Measurements from ENCODE around the gene LRRK1.

Gene LRRK1

DNA sequence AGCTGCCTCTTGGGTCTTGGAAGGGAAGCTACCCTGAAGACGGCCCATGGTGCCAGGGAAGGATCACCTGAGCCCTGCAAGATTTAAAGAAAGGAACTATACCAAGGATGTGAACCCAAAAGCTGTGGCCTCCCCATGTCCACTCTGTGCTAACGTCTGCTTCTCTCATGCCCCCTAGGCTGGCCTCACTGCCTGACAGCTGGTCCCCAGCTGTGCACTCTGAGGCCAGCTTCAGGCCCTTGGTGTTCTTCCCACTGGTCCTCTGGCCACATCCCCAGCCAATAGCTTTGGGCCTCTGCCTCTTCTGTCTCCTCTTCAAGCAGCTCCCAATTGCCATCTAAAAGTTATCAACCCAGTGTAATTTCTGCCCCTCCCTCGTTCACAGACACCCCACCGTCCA lies 5.2 kb upstream of the LRRK1 start:
- DNase-seq = no peak

DNA sequence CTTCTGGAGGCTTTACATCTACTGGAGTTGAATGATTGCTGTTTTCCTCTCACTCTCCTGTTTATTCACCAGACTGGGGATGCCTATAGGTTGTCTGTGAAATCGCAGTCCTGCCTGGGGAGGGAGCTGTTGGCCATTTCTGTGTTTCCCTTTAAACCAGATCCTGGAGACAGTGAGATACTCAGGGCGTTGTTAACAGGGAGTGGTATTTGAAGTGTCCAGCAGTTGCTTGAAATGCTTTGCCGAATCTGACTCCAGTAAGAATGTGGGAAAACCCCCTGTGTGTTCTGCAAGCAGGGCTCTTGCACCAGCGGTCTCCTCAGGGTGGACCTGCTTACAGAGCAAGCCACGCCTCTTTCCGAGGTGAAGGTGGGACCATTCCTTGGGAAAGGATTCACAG lies 4.3 kb upstream of the LRRK1 start:
- no peak for DNase-seq

DNA sequence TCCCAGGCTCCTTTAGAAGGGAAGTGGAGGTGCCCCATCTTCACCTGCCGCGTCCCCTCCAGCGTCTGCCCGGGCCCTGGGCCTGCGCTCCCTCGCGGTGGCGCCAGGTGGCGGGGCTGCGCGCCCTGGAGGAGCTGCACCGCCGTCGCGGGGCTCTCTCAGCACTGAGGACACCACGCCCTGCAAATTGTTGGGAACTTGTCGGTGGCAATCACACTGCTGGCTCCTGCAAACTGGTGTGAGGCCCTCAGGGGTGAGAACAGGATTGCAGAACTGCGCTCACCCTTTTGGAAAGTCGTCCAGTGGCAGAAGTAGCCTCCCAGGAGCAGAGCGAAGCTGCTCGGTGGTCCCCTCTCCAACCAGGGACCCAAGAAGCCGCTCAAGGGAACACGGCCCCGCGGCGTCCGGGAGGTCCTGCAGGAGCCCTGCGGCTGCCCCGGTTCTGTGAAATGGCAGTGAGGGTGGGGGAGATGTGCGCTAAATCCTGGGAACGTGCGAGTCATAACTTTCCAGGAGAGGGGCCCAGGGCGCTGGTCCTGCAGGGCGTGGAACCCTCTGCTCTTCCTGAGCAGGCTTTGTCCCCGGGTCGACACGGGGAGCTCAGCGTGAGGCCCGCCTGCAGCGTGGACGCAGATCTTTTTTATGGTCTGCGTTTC lies 995 bp upstream of the LRRK1 start:
- peak; percentile 34 for DNase-seq

DNA sequence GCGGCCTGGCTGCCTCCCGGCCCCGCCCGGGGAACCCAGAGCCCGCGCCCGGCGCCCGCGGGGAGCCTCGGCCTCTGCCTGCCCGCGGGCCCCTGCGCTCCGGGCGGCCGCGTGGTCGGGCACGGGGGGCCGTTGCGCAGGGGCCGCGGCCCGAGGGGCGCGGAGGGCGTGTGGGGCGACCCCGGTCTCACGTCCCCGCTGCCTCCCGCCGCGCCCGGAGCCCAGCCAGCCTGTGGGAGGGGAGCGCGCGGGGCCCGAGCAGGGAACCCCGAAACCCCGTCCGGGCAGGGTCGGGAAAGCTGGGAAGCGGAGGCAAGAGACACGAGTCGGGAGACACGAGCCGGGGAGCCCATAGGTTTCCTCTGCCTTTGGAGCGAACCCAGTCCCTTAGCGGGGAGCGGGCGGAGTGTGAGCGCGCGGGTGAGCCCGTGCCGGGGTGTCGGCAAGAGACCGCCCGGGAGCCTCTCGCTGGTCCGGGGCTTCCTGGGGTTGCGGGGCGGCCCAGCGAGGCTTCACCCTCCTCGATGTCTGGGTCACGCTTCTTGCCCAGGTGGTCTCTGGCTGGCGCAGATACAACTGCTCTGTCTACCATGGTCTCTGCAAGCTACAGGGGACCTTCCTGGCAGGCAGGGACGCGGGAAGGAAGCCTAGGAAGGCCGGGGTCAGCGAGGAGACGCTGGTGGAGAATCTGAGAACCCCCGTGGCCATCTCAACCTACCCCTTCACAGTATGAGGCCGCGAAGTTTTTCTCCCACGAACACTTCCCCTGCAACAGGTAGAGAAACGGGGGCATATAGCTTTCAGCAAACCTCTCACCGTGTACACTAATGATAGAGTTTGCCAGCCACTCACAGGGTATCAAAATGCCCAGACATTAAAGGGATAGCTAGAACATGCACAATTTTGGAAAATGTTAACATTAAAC lies 586 bp downstream of the LRRK1 start:
- DNase-seq = no peak

DNA sequence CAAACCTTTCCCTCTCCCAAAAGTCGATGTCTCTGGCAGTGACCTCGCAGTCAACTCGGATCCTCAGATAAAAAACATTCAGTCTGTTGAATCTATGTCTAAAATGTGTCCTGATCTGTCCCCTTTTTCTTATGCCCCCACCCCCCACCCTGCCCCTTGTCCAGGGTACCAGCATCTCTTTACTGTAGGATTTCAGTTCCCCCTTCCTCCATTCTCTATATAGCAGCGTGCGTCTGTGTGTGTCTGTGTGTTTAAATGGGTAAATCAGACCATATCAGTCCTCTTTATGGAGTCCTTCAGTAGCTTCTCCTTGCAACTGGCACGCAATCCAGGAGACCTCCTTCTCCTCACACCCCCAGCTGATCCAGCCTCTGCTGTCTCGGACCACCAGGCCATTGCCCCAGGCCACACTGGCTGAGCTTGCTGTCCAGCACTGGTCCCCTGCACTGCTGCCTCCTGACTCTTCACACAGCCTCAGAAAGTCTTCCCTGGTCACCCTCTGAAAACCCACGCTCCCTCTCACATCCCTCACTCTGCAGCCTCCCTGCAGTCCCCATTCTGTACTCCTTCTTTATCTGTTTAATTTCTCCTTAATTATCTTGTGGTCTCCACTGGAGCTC lies 1.5 kb downstream of the LRRK1 start:
- DNase-seq = no peak

GRCh38 chr15:100922192-100923040 lies 3.3 kb downstream of the LRRK1 start:
- DNase-seq = no peak

- DNase-seq = no peak
These were observed 3.9 kb downstream of the LRRK1 start for GRCh38 chr15:100923076-100923475.

- no peak for DNase-seq
These were observed 4.7 kb downstream of the LRRK1 start for GRCh38 chr15:100923902-100924301.

DNA sequence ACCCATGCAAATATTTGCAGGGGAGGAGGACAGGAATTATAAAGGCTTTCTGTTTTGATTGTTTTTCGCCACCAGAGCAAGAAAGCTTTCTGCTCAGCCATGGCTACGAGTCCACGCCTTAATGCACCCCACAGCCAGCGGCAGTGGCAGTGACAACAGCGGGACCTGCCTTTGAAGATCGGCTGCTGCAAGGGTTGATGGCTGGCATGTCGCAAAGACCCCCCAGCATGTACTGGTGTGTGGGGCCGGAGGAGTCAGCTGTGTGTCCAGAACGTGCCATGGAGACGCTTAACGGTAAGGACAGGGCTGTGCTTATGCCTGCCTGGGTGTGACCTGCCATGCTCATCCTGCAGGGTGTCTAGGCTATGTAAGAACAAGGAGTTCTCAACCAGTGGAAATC lies 5.3 kb downstream of the LRRK1 start:
- DNase-seq = no peak

- no peak for DNase-seq
These were observed 6.3 kb downstream of the LRRK1 start for GRCh38 chr15:100925480-100925879.

- no peak for DNase-seq
These were observed 7.1 kb downstream of the LRRK1 start for GRCh38 chr15:100926258-100926657.

DNA sequence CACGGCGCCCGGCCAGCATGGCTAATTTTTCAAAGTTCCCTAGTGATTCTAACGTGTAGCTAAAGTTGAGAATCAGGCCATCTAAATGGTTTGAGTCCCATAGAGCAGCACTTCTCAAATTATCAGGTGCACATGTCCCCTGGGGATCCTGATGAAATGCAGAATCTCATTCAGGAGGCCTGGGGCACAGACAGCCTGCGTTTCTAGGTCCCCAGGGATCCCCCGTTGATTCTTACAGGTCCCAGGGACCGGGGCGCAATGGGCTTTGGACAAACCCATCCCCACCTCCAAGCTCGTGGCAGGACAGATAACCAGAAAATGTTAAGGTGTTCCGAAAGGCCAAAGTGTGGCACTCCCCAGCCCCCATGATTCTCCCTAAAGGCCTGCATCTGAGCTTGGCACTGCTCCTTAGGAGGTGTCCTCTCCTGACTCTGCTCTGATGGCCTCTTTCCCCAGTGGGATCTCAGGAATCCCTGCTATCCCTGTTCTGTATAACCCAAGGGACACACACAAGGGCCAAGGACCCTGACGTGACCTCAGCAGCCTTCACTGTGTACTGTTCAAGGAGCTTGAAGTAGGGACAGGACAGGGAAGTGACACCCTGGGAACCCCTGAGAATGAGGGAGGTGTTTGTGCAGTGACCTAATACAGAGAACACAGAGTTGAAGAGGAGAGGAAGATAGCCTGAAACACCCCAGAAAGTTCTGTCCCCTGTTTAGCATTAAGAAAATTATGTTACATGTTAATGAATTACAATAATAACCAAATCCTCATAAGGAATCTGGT lies 8.0 kb downstream of the LRRK1 start:
- no peak for DNase-seq

DNA sequence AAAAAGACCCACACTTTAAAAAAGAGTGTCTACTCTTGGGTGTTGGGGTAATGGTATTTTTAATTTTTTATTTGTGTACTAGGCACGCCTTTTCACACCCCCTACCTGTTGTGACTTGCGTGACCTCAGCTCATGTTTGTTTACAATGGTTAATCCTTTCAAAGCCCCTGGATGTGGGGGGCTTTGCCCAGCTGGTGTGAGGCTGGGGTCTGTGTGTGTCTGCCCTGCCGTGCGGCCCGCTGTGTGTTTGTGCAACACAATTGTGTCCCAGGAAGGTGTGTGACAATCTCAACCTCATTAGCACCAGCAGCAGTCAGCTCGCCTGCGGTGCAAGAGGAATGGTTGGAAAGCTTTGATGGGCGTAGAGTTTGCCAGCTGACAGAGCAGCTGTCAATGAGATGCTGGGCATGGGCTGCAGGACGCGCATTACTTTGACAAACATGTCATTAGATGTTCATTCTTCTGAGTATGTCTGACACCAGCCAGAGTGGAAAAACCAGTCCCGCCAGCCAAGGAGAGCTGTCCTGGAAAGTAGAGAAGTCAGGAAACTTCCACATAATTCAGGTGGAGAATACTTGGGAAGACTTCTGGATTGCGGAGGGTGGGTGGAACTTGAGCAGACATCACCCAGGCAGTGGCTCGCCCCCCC lies 9.6 kb downstream of the LRRK1 start:
- DNase-seq = no peak

- no peak for DNase-seq
These were observed 10.5 kb downstream of the LRRK1 start for GRCh38 chr15:100929641-100930042.

- DNase-seq = no peak
These were observed 11.2 kb downstream of the LRRK1 start for GRCh38 chr15:100930306-100930848.

- DNase-seq = no peak
These were observed 12.2 kb downstream of the LRRK1 start for GRCh38 chr15:100931143-100931890.

DNA sequence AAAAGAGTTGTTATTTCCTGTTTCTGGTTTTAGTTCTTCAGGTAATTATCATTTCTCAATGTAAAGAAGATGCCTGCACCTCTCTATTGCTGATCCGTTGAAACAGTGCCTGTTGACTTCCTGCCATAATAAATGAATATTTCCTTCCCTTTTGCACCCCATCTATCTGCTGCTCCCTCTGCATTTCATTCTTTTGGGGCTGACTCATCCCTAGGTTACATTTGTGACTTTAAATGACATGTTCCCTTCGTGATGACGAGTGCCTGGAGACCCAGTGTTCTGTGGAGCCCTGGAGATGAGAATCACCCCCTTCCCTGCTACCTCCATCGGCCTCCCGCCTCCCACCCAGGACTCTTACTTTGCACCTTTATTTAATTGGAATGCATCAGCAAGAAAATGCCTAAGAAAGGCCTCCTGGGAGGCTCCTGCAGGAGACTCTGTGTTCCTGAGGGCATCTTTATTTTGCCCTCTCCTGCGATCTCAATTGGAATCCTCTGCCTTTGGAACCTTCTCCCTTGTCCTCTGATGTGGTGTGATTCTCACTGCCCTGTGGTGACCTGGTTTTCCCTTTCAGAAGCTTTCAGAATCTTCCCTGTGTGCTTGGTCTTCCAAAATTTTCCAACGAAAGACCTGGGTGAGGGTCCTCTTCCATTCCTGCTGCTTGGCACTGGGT lies 13.7 kb downstream of the LRRK1 start:
- no peak for DNase-seq

DNA sequence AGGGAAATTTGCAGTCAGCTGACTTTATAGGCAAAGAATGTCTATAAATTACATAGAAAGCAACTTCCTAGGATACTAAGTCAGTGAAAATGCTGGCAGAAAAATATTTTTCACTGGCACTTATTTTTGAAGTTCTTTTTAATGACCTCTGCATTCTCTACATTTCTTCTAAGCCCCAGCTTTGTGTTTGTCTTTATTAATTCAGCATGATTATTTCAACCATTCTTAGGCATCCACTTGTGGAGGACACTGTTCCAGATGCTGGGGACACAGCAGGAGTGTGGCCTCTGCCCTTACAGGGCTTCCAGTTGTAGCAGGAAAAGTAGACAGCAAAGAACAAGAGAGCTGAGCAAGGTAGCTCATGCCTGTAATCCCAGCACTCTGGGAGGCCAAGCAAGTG lies 15.0 kb downstream of the LRRK1 start:
- no peak for DNase-seq

DNA sequence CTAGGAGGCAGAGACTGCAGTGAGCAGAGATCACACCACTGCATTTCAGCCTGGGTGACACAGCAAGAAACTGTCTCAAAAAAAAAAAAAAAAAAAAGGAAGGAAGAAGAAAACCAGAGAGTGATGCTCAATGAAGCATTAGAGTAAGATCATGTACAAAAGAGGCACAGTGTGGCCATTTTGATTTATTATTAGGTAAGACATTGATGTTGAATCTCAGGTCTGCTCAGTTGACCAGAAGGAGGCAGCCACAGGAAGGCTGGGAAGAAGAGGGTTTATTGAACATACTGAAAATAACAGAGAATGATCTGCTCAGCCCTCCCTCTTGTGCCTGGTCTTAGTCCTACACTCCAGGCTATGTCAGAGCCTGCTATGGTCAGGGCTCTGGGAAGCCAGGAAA lies 15.6 kb downstream of the LRRK1 start:
- no peak for DNase-seq

- no peak for DNase-seq
These were observed 18.0 kb downstream of the LRRK1 start for GRCh38 chr15:100937171-100937570.

All from CD4-positive, alpha-beta T cell treated with Interleukin-4 for 4 hours (primary cell).